AG10803 (cell line): ENCODE measurements around the gene ARL16.

Experiments used
- DNase-seq: peaks from one replicate; pipeline ENCODE4 v3.0.0; 2010; ENCODE audit warnings: low read depth
- H3K4me3 ChIP-seq: 2 replicates; pipeline ENCODE4 v1.5.1; 2011; ENCODE audit warnings: mild to moderate bottlenecking, low read length, control low read depth
- CTCF ChIP-seq: conservative IDR thresholded peaks from 2 replicates; pipeline ENCODE4 v1.5.1; 2011; ENCODE audit warnings: mild to moderate bottlenecking, low read length, control low read depth, inconsistent platforms

Gene ARL16

GRCh38 chr17:81703747-81704654 is 20.4 kb upstream of the ARL16 start:
- DNase-seq, result no peak
- H3K4me3 ChIP-seq, result peak overlapping the region; percentile 89
- no peak for TF ChIP-seq CTCF

GRCh38 chr17:81702934-81703746 is 19.5 kb upstream of the ARL16 start, which contains the start of gene MRPL12:
MRPL12 (plus strand) TSS chr17:81703367; CDS start chr17:81703502, 135 bp downstream.
- peak; percentile 89 for DNase-seq
- H3K4me3 ChIP-seq, result peak within 1 kb of the TSS; percentile 89
- peak; percentile 23 for TF ChIP-seq CTCF

- no peak for DNase-seq
Observed at GRCh38 chr17:81701288-81702071, 17.9 kb upstream of the ARL16 start.

GRCh38 chr17:81700353-81701287 is 17.0 kb upstream of the ARL16 start:
- no peak for TF ChIP-seq CTCF
- no peak overlapping the region for H3K4me3 ChIP-seq
- no peak for DNase-seq

More at GRCh38 chr17:81701288-81702071, 17.9 kb upstream of the ARL16 start:
- H3K4me3 ChIP-seq, result peak overlapping the region; percentile 89
- no peak for TF ChIP-seq CTCF

- H3K4me3 ChIP-seq, result no peak overlapping the region
- no peak for TF ChIP-seq CTCF
Observed at GRCh38 chr17:81697261-81698044, 13.9 kb upstream of the ARL16 start.

More at GRCh38 chr17:81697261-81698044, 13.9 kb upstream of the ARL16 start:
- DNase-seq, result no peak
